GM12878 (cell line): ENCODE measurements around the gene TTC39C. TPM values are rescaled to one million over a fixed set of nuclear protein-coding genes. Genes with fewer than 3 reads are reported as not detected.

ENCODE experiments used
- CBFB ChIP-seq: IDR thresholded peaks from 2 replicates; pipeline ENCODE4 v1.6.1; 2016; ENCODE audit warnings: antibody characterized with exemption, low read depth
- IRF4 ChIP-seq: IDR thresholded peaks from 2 replicates; pipeline ENCODE4 v1.6.1; 2011; ENCODE audit warnings: low read depth, low read length
- NFIC ChIP-seq: IDR thresholded peaks from 2 replicates; pipeline ENCODE4 v1.6.1; 2012; ENCODE audit warnings: low read depth, mild to moderate bottlenecking, inconsistent platforms, low read length, moderate library complexity
- NKRF ChIP-seq: fragments of 450-650 bp; conservative IDR thresholded peaks from 2 replicates; pipeline ENCODE4 v1.6.1; 2017; ENCODE audit warnings: mild to moderate bottlenecking, moderate library complexity
- PAX8 ChIP-seq: fragments of 450-650 bp; IDR thresholded peaks from 2 replicates; pipeline ENCODE4 v1.6.1; 2017; ENCODE audit warnings: mild to moderate bottlenecking, moderate library complexity
- RCOR1 ChIP-seq: conservative IDR thresholded peaks from 2 replicates; pipeline ENCODE4 v1.6.1; 2012; ENCODE audit warnings: low read depth, low read length, improper control_type of control experiment
- SREBF1 ChIP-seq: IDR thresholded peaks from 2 replicates; pipeline ENCODE4 v1.6.1; 2012; ENCODE audit warnings: mild to moderate bottlenecking, low read length
- ZNF384 ChIP-seq: IDR thresholded peaks from 2 replicates; pipeline ENCODE4 v1.6.1; 2012; ENCODE audit warnings: low read depth, mild to moderate bottlenecking, low read length, improper control_type of control experiment, borderline replicate concordance
- ZZZ3 ChIP-seq: IDR thresholded peaks from 2 replicates; pipeline ENCODE4 v1.6.1; 2011; ENCODE audit warnings: low read depth; ENCODE audit not compliant: control insufficient read depth, insufficient read length
- polyA plus RNA-seq, 11 experiments: library from polyadenylated mRNA; depleted of rRNA in 4 of 11; unstranded in 6 of 11; stranded (reverse) in 5 of 11; fragments of >200 nt; fragmentation: Nextera tagmentation in 4 of 11; fragmentation: Illumina TruSeq in 1 of 11; extraction: Ambion mirVana in 4 of 11; extraction: Trizol in 1 of 11; gene quantifications; 1 replicate in 1 of 11; 2 replicates in 10 of 11; pipeline versions ENCODE4 v1.2.1 to v1.2.3, GENCODE V29; 2011 to 2016; ENCODE audit warnings: inconsistent platforms in 2 of 11, missing spikeins in 2 of 11, low read depth in 1 of 11
- total RNA-seq, 4 experiments: library from RNA; depleted of rRNA in 3 of 4; stranded (reverse); fragments of >200 nt in 3 of 4; fragmentation: Illumina TruSeq in 1 of 4; extraction: Trizol in 1 of 4; gene quantifications; 2 replicates each; pipeline versions ENCODE4 v1.2.1 to v1.2.3, GENCODE V29; 2013 to 2021
- TF ChIP-seq, protein P1 (sequence below): fragments of 450-650 bp; IDR thresholded peaks from 2 replicates; pipeline ENCODE4 v1.6.1; 2017; ENCODE audit warnings: antibody characterized with exemption, mild to moderate bottlenecking, moderate library complexity
- TF ChIP-seq, protein P2 (sequence below): fragments of 450-650 bp; IDR thresholded peaks from 2 replicates; pipeline ENCODE4 v1.6.1; 2016; ENCODE audit warnings: mild to moderate bottlenecking, moderate library complexity, borderline replicate concordance

Gene TTC39C
- total and polyA plus RNA-seq, 10 of the 15 experiments (the other 5 are each of a cell fraction or from before 2014, with no cell fraction given): 21.1 to 91.0 (median 64.8) TPM

DNA sequence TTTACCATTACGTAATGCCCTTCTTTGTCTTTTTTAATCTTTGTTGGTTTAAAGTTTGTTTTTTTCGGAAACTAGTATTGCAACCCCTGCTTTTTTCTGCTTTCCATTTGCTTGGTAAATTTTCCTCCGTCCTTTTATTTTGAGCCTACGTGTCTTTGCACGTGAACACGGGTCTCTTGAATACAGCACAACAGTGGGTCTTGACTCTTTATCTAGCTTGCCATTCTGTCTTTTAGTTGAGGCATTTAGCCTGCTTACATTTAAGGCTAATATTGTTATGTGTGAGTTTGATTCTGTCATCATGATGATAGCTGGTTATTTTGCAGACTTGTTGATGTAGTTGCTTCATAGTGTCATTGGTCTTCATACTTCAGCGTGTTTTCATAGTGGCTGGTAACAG, 37.5 kb upstream of the TTC39C start (continued):
- no peak for TF ChIP-seq NKRF
- no peak for TF ChIP-seq CBFB
- no peak for TF ChIP-seq SREBF1
- TF ChIP-seq IRF4: no peak
- TF ChIP-seq ZNF384: no peak
- no peak for TF ChIP-seq ZZZ3
- TF ChIP-seq, protein P1, sequence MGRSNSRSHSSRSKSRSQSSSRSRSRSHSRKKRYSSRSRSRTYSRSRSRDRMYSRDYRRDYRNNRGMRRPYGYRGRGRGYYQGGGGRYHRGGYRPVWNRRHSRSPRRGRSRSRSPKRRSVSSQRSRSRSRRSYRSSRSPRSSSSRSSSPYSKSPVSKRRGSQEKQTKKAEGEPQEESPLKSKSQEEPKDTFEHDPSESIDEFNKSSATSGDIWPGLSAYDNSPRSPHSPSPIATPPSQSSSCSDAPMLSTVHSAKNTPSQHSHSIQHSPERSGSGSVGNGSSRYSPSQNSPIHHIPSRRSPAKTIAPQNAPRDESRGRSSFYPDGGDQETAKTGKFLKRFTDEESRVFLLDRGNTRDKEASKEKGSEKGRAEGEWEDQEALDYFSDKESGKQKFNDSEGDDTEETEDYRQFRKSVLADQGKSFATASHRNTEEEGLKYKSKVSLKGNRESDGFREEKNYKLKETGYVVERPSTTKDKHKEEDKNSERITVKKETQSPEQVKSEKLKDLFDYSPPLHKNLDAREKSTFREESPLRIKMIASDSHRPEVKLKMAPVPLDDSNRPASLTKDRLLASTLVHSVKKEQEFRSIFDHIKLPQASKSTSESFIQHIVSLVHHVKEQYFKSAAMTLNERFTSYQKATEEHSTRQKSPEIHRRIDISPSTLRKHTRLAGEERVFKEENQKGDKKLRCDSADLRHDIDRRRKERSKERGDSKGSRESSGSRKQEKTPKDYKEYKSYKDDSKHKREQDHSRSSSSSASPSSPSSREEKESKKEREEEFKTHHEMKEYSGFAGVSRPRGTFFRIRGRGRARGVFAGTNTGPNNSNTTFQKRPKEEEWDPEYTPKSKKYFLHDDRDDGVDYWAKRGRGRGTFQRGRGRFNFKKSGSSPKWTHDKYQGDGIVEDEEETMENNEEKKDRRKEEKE: no peak
- no peak for TF ChIP-seq RCOR1
- no peak for TF ChIP-seq PAX8
- no peak for TF ChIP-seq NFIC
- TF ChIP-seq, protein P2, sequence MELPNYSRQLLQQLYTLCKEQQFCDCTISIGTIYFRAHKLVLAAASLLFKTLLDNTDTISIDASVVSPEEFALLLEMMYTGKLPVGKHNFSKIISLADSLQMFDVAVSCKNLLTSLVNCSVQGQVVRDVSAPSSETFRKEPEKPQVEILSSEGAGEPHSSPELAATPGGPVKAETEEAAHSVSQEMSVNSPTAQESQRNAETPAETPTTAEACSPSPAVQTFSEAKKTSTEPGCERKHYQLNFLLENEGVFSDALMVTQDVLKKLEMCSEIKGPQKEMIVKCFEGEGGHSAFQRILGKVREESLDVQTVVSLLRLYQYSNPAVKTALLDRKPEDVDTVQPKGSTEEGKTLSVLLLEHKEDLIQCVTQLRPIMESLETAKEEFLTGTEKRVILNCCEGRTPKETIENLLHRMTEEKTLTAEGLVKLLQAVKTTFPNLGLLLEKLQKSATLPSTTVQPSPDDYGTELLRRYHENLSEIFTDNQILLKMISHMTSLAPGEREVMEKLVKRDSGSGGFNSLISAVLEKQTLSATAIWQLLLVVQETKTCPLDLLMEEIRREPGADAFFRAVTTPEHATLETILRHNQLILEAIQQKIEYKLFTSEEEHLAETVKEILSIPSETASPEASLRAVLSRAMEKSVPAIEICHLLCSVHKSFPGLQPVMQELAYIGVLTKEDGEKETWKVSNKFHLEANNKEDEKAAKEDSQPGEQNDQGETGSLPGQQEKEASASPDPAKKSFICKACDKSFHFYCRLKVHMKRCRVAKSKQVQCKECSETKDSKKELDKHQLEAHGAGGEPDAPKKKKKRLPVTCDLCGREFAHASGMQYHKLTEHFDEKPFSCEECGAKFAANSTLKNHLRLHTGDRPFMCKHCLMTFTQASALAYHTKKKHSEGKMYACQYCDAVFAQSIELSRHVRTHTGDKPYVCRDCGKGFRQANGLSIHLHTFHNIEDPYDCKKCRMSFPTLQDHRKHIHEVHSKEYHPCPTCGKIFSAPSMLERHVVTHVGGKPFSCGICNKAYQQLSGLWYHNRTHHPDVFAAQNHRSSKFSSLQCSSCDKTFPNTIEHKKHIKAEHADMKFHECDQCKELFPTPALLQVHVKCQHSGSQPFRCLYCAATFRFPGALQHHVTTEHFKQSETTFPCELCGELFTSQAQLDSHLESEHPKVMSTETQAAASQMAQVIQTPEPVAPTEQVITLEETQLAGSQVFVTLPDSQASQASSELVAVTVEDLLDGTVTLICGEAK: no peak
